Myometrial cell (primary cell): ENCODE measurements around the gene VWCE. TPM values are rescaled to one million over a fixed set of nuclear protein-coding genes. Genes with fewer than 3 reads are reported as not detected.

Source experiments
- total RNA-seq: library from RNA; depleted of rRNA; stranded (reverse); fragments of >200 nt; gene quantifications from 2 replicates; pipeline ENCODE4 v1.2.3, GENCODE V29; 2015

The VWCE gene
- total RNA-seq = 0.58 TPM in 1 of 2 replicates, not detected in the other

DNA sequence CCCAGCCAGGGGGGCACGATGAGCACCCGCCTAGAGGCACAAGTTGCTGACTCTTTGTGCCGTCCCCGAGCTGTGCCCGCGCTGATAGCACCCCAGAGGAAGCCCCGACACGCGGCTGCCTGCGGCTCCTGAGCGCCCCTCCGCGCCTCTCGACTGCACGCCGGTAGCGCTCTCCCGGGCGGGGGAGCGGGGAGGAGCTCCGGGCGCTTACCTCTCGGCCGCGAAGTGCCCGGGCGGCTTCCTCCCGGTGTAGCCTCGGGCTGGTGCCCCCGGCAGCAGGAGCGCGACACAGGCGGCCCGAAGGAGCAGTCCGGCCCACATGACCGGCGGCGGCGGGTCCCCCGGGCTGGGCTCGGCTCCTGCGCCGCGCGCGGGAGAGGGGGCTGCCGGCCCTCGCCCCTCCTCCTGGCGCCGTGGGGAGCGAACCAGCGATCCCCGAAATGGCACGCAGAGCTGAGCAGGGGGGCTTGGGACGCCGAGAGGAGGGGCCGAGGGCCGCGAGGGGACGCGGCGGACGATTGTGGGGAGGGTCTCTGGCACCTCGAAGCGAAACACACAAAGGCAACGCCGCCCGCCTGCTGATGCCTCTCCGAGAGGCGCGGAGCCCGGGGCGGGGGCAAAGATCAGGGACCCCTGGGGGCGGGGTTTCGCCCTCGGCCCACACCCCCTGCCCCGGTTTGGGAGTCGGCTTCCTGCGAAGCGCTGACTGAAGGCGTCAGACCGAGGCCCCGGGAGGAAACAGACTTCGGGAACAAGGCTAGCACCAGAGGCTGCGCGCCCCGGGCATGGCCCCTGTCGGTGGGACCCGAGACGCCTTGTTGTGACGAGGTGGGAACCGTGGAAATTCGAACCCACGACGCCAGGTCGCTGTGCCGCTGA, at the start of gene VWCE:
VWCE (minus strand) TSS at position 600 of the 879 bp plus-strand sequence; CDS start at position 321, 279 bp downstream.

DNA sequence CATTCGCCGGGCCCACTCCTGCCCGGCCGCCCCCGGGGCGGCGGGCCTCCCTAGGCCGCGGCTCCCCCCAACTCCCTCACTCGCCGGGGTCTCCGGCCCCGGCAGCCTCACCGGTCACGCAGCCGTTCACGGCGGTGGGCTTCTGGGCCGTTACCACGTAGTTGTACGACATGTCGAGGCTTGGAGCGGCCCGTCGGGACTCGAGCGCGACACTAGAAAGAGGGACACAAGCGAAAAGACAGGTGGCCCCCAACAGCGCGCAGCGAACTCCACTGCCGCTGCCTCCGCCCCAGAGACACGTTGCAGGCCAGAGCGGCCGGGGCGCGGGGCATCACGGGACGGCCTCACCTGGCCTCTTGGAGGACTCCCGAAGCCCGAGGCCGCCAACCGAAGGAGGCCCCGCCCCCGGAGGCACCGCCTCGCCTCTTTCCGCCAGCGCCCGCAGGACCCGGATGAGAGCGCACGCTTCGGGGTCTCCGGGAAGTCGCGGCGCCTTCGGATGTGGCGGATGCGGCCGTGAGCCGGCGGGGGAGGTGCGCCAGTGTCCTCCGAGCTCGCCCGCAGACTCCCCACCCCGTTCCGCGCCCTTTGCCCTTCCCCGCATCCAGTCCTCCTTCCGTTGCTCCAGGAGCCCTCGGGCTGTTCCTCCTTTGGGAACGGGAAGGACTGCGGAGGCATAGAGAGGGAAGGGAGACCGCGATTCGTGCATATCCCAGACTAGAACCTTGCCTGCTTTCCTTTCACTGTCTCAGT, 37.9 kb upstream of the VWCE start, which contains the start of the genes DDB1 and TKFC:
DDB1 (minus strand) TSS at position 309 of the 753 bp plus-strand sequence; CDS start at position 172, 137 bp downstream.
TKFC (plus strand) TSS at position 432 of the 753 bp plus-strand sequence. CDS start 1,501 bp downstream, outside the sequence.

DNA sequence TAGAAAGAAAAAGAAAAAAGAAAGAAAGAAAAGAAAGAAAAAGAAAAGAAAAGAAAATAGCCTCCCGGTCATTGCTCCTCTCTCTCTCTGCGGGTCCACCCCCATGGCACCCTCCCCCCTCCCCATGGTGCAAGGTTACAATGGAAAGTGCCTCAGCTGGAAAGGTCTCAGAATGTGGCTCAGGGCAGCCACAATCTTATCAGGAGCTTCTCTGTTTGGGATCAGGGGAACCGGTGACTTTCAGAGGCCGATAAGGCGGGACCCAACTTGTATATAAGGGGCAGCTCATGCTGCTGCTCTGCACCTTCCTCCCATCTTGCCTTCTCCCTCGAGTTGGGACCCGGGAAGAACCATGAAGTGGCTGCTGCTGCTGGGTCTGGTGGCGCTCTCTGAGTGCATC, 54.2 kb downstream of the VWCE start, which contains the start of gene PGA5:
PGA5 (plus strand) TSS at position 301 of the 400 bp plus-strand sequence; CDS start at position 353, 52 bp downstream.

DNA sequence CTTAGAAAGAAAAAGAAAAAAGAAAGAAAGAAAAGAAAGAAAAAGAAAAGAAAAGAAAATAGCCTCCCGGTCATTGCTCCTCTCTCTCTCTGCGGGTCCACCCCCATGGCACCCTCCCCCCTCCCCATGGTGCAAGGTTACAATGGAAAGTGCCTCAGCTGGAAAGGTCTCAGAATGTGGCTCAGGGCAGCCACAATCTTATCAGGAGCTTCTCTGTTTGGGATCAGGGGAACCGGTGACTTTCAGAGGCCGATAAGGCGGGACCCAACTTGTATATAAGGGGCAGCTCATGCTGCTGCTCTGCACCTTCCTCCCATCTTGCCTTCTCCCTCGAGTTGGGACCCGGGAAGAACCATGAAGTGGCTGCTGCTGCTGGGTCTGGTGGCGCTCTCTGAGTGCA, 73.1 kb downstream of the VWCE start, which contains the start of gene PGA4:
PGA4 (plus strand) TSS at position 301 of the 400 bp plus-strand sequence; CDS start at position 355, 54 bp downstream.

Other genes starting within 250 kb of the VWCE start
- gene CD5, start 192.8 kb downstream of the VWCE start, total RNA-seq = not detected in 2 replicates
- gene VPS37C, start 133.9 kb downstream of the VWCE start, total RNA-seq = 14.5 and 21.0 TPM in 2 replicates
- not detected in 2 replicates for gene PGA3, start 91.8 kb downstream of the VWCE start, total RNA-seq
- not detected in 2 replicates for gene PGA4, start 73.0 kb downstream of the VWCE start, total RNA-seq
- gene PGA5, start 54.1 kb downstream of the VWCE start, total RNA-seq = not detected in 2 replicates
- 294 and 314 TPM in 2 replicates for gene DDB1, start 37.8 kb upstream of the VWCE start, total RNA-seq
- 28.0 and 35.2 TPM in 2 replicates for gene TKFC, start 37.9 kb upstream of the VWCE start, total RNA-seq
- gene CYB561A3, start 66.6 kb upstream of the VWCE start, total RNA-seq = 119 and 153 TPM in 2 replicates
- 27.5 and 43.5 TPM in 2 replicates for gene TMEM138, start 67.1 kb upstream of the VWCE start, total RNA-seq
- gene TMEM216, start 97.3 kb upstream of the VWCE start, total RNA-seq = 19.0 and 24.3 TPM in 2 replicates
- gene CPSF7, start 134.7 kb upstream of the VWCE start, total RNA-seq = 25.9 TPM in 2 replicates
- 42.9 and 70.9 TPM in 2 replicates for gene SDHAF2, start 134.8 kb upstream of the VWCE start, total RNA-seq
- gene LRRC10B, start 213.4 kb upstream of the VWCE start, total RNA-seq = not detected in 2 replicates